ENCODE data around the gene PRR15.

The PRR15 gene

DNA sequence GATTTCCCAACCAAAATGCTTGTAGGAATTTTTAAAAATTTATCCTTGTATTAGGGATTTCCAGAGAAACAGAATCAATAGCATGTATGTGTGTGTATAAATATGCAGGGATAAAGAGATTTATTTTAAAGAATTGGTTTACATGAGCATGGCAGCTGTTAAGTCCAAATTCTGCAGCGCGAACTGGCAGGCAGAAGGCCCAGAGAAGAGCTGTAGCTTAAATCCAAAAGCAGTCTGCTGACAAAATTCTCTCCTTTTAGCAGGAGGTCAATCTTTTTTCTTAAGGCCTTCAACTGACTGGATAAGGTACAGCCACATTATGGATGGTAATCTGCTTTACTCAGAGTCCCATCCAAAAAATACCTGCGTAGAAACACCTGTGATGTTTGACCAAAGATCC lies 42.0 kb downstream of the PRR15 start:
- TF ChIP-seq, protein P1, sequence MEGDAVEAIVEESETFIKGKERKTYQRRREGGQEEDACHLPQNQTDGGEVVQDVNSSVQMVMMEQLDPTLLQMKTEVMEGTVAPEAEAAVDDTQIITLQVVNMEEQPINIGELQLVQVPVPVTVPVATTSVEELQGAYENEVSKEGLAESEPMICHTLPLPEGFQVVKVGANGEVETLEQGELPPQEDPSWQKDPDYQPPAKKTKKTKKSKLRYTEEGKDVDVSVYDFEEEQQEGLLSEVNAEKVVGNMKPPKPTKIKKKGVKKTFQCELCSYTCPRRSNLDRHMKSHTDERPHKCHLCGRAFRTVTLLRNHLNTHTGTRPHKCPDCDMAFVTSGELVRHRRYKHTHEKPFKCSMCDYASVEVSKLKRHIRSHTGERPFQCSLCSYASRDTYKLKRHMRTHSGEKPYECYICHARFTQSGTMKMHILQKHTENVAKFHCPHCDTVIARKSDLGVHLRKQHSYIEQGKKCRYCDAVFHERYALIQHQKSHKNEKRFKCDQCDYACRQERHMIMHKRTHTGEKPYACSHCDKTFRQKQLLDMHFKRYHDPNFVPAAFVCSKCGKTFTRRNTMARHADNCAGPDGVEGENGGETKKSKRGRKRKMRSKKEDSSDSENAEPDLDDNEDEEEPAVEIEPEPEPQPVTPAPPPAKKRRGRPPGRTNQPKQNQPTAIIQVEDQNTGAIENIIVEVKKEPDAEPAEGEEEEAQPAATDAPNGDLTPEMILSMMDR (IDR thresholded peaks at IDR 0.05; ENCODE audit: extremely low read depth, insufficient read depth, missing control alignments), result no peak
- in situ Hi-C loops (cut with MboI; ENCODE audit: low pct_unique_long_range_greater_than_20kb, low sequenced_read_pairs, unreplicated experiment), result no loop called here
- DNase-seq (ENCODE audit: low spot score), result no peak

DNA sequence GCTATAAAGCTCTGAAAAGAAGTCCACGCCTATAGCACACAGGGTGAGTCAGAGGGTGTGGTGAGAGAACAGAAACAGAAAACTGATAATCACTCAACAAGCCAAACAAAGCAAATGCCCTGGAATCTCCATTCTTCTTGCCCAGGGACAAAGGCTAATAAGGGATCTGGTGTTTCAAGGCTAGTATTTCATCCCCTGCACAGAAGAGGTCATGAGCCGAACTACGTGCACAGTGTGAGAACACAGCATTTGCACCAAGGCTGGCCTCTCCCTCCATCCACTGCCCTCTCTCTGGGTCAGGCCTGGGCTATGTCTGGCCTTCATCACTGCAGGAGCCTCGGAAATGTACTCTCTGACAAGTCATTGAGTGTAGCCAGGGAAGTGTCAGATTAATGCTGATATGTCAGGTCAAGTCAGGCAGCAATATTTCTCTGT lies 42.7 kb downstream of the PRR15 start:
- DNase-seq (ENCODE audit: low spot score), result no peak
- in situ Hi-C loops (cut with MboI; ENCODE audit: low pct_unique_long_range_greater_than_20kb, low sequenced_read_pairs, unreplicated experiment), result no loop called here
- TF ChIP-seq, protein P1 (IDR thresholded peaks at IDR 0.05; ENCODE audit: extremely low read depth, insufficient read depth, missing control alignments), result no peak

DNA sequence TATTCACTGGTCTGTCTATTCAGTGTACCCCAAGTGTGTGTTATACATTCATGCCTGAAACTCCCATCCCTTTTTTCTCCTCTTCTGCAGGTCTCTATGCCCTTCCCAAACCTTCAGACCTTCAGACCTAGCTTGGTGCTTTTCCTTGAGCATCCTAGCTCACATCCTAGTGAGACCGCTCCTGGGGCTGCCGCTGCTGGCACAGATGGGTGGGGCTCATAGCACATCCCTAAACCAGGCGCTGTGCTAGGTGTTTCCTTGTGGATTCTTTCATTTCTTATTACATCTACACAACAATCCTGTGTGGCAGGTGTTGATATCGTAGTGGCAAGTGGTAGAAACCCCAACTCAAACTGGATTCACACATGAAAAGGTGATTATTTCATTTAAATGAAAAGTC lies 43.2 kb downstream of the PRR15 start:
- in situ Hi-C loops (cut with MboI; ENCODE audit: low pct_unique_long_range_greater_than_20kb, low sequenced_read_pairs, unreplicated experiment), result no loop called here
- TF ChIP-seq, protein P1 (IDR thresholded peaks at IDR 0.05; ENCODE audit: extremely low read depth, insufficient read depth, missing control alignments), result no peak
- no peak for DNase-seq (ENCODE audit: low spot score)

DNA sequence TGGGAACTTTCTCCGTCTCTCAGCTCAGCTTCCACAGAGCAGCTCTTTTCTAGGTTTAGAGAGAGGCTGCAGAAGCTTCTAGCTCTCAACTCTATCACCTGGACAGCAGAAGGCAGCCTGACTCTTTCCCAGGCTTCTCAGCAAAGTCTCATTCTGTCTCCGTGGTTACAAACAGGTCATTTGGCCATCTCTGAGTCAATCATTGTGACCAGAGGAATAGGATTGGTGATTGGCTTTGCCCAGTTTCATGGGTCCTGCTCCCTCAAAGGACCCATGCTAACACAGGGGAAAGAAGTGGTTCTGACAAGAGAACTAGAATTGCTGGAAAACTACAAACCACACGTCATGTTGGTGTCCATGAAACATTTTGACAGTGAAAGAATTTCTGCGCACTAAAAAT lies 43.6 kb downstream of the PRR15 start:
- no peak for DNase-seq (ENCODE audit: low spot score)
- TF ChIP-seq, protein P1 (IDR thresholded peaks at IDR 0.05; ENCODE audit: extremely low read depth, insufficient read depth, missing control alignments), result no peak
- in situ Hi-C loops (cut with MboI; ENCODE audit: low pct_unique_long_range_greater_than_20kb, low sequenced_read_pairs, unreplicated experiment), result no loop called here

DNA sequence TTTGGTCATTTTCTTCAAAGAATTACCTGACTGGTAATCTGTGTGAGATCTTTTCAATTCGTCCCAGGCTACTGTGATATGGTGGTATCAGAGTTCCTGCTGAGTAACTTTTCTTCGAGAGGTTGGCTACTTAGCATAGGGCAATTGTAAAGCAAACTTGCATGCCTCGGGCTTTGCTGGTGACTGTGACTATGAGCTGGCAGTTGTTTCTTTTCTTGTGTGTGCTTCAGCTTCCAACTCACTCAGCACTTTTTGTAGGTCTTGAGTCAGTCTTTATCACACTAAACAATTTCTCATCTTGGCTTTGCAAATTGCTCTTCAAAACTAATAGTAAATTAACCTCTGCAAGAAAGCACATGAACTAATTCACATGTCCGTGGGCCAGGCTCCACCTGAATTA lies 44.3 kb downstream of the PRR15 start:
- in situ Hi-C loops (cut with MboI; ENCODE audit: low pct_unique_long_range_greater_than_20kb, low sequenced_read_pairs, unreplicated experiment), result no loop called here
- TF ChIP-seq, protein P1 (IDR thresholded peaks at IDR 0.05; ENCODE audit: extremely low read depth, insufficient read depth, missing control alignments), result no peak
- no peak for DNase-seq (ENCODE audit: low spot score)

DNA sequence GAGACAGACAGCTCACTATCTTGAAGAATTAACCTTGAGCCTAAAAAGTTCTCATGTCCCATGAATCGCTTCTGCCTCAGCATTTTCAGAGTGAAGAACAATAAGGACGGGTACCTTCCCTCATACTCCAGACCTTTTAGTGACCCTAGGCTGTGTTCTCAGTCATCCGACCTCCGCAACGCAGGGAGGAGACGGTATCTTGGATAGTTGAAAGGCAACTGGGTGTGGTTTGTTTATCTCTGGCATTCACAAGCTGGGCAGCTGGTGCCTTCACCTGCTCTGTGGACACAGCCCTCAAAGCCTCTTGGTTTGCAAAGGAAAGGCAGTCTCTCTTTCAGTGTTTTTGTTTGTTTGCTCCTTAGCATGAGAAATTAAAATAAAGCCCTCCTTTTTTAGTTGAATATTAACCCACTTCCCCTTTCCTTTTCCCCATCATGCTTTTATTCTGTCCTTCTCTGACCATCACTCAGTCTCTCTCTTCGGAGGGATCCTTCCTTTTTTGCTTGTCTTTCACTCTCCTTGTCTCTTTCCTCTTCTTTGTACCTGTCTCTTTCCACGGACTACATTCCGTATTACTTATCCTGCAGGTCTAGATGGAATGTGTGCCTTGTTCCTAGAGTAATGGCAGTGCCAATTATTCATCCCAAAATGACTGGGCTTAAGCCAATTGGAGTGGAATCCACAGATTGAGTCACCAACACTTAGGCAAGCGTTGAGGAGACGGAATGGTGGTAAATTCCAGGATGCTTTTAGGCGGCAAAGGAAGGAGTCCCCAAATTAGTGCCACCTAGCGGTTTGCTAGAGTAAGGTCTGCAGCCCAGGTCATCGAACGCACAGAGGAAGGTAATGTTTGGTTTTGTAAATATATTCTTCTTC lies 45.8 kb downstream of the PRR15 start:
- TF ChIP-seq, protein P1 (IDR thresholded peaks at IDR 0.05; ENCODE audit: extremely low read depth, insufficient read depth, missing control alignments), result peak; percentile 41
- peak; percentile 20 for DNase-seq (ENCODE audit: low spot score)
- in situ Hi-C loops (cut with MboI; ENCODE audit: low pct_unique_long_range_greater_than_20kb, low sequenced_read_pairs, unreplicated experiment), result no loop called here

Measured in GM13977 (cell line).